B cell (primary cell): ENCODE measurements around the gene SLC8B1. TPM values are rescaled to one million over a fixed set of nuclear protein-coding genes. Genes with fewer than 3 reads are reported as not detected.
A peak's percentile ranks its signal among the peaks of the same experiment; 100 is the strongest.

ENCODE experiments used
- ATAC-seq: fragments of 200-7000 bp; cut with Tn5 transposase; one replicate; pipeline ENCODE4 v1.10.0; 2021; ENCODE audit warnings: low read depth, mild to moderate bottlenecking, moderate number of reproducible peaks, moderate library complexity
- CTCF ChIA-PET: fragments of 350-600 bp; sonication (Branson Sonifier 250); formaldehyde crosslinking; loops from one replicate; lab custom pipeline; 2021; ENCODE audit warnings: antibody characterized with exemption, inconsistent platforms; lab: Charles Lee
- POLR2A ChIA-PET: fragments of 350-600 bp; sonication (Branson Sonifier 250); formaldehyde crosslinking; loops from one replicate; lab custom pipeline; 2021; ENCODE audit warnings: antibody characterized with exemption; lab: Charles Lee
- DNase-seq: peaks from one replicate; pipeline ENCODE4 v3.0.0; 2013
- H2AFZ ChIP-seq: 2 replicates; pipeline ENCODE4 v1.6.1; 2012; ENCODE audit warnings: mild to moderate bottlenecking, low read depth, low read length; ENCODE audit not compliant: insufficient read depth, poor library complexity, severe bottlenecking
- H3K27ac ChIP-seq, 2 donors: 1 replicate in 1 of 2; 2 replicates in 1 of 2; pipeline ENCODE4 v1.5.1; 2012 to 2013; ENCODE audit warnings: low read length in 2 of 2, mild to moderate bottlenecking in 2 of 2, moderate library complexity in 1 of 2
- H3K27me3 ChIP-seq, 4 experiments: fragments of 200-600 bp in 1 of 4; sonication (generic) in 1 of 4; replicated peaks in 1 of 4; 1 replicate in 2 of 4; 2 replicates in 2 of 4; pipeline versions ENCODE4 v1.6.1 to v1.7.0; 2013 to 2016; ENCODE audit warnings: low read length in 3 of 4, mild to moderate bottlenecking in 2 of 4, mixed read lengths in 1 of 4, moderate library complexity in 1 of 4; ENCODE audit not compliant: insufficient read depth in 4 of 4, control insufficient read depth in 3 of 4; ENCODE audit errors: control extremely low read depth in 1 of 4
- H3K36me3 ChIP-seq, 2 experiments: replicated peaks in 1 of 2; 1 replicate in 1 of 2; 2 replicates in 1 of 2; pipeline versions ENCODE4 v1.6.1 to v1.7.1; 2013; ENCODE audit warnings: low read length in 1 of 2; ENCODE audit not compliant: insufficient read depth in 2 of 2, control insufficient read depth in 1 of 2; ENCODE audit errors: control extremely low read depth in 1 of 2, extremely low read depth in 1 of 2
- H3K4me1 ChIP-seq, 2 donors: fragments of 200-600 bp in 1 of 2; sonication (generic) in 1 of 2; 1 replicate in 1 of 2; 2 replicates in 1 of 2; pipeline versions ENCODE4 v1.5.1 to v1.6.1; 2013 to 2017; ENCODE audit warnings: low read length in 2 of 2; ENCODE audit not compliant: control insufficient read depth in 2 of 2, insufficient read depth in 2 of 2
- H3K4me2 ChIP-seq: replicated peaks from 2 replicates; pipeline ENCODE3; 2012; ENCODE audit warnings: mild to moderate bottlenecking, low read depth, low read length; ENCODE audit not compliant: poor library complexity, severe bottlenecking
- H3K4me3 ChIP-seq, 5 experiments: fragments of 200-600 bp in 1 of 5; sonication (generic) in 1 of 5; 1 replicate in 3 of 5; 2 replicates in 2 of 5; pipeline versions ENCODE4 v1.5.1 to v1.7.0; 2011 to 2016; ENCODE audit warnings: low read length in 4 of 5, mild to moderate bottlenecking in 4 of 5, low read depth in 2 of 5, control low read depth in 1 of 5, moderate library complexity in 1 of 5; ENCODE audit not compliant: insufficient read depth in 1 of 5; ENCODE audit errors: control extremely low read depth in 1 of 5, extremely low read depth in 1 of 5
- H3K79me2 ChIP-seq: fragments of 200-600 bp; sonication (generic); one replicate; pipeline ENCODE4 v1.6.0; 2016; ENCODE audit warnings: low read length; ENCODE audit not compliant: control insufficient read depth, insufficient read depth
- H3K9ac ChIP-seq: fragments of 200-600 bp; sonication (generic); 2 replicates; pipeline ENCODE4 v1.6.1; 2017; ENCODE audit warnings: mild to moderate bottlenecking, low read length, moderate library complexity
- H3K9me3 ChIP-seq, 3 donors: one replicate each; pipeline versions ENCODE4 v1.6.1 to v1.7.1; 2013; ENCODE audit warnings: low read length in 2 of 3; ENCODE audit not compliant: control insufficient read depth in 2 of 3, insufficient read depth in 1 of 3; ENCODE audit errors: control extremely low read depth in 1 of 3
- H4K20me1 ChIP-seq: 2 replicates; pipeline ENCODE4 v1.6.0; 2012; ENCODE audit warnings: mild to moderate bottlenecking, low read length; ENCODE audit not compliant: insufficient read depth, control insufficient read depth, poor library complexity, severe bottlenecking
- H3K27ac Mint-ChIP-seq: one replicate; pipeline ENCODE4 v1.8.0; 2021; ENCODE audit warnings: mixed read lengths
- H3K27me3 Mint-ChIP-seq: one replicate; pipeline ENCODE4 v1.8.0; 2021; ENCODE audit warnings: mixed read lengths
- H3K4me1 Mint-ChIP-seq: one replicate; pipeline ENCODE4 v1.8.0; 2021; ENCODE audit warnings: mixed read lengths
- H3K4me3 Mint-ChIP-seq: one replicate; pipeline ENCODE4 v1.8.0; 2021; ENCODE audit warnings: mixed read lengths
- H3K9me3 Mint-ChIP-seq: one replicate; pipeline ENCODE4 v1.8.0; 2022; ENCODE audit warnings: mixed read lengths; ENCODE audit not compliant: insufficient read depth
- EZH2 ChIP-seq: IDR thresholded peaks from 2 replicates; pipeline ENCODE4 v1.6.1; 2012; ENCODE audit warnings: borderline replicate concordance, low read depth, mild to moderate bottlenecking, moderate library complexity, low read length; ENCODE audit not compliant: insufficient read depth, poor library complexity, severe bottlenecking
- WGBS: methylation state at CpG from one replicate; pipeline ENCODE4 v1.1.5; 2013; ENCODE audit warnings: missing lambda C conversion rate; ENCODE audit not compliant: insufficient coverage; 5-methylcytosine and 5-hydroxymethylcytosine counted together
- intact Hi-C: fragments of 100-400 bp; cut with micrococcal nuclease; formaldehyde crosslinking; loops from one replicate; pipeline ENCODE4 v1.10.0; 2022
- polyA plus RNA-seq: library from polyadenylated mRNA; depleted of rRNA; stranded (reverse); fragments of >200 nt; gene quantifications from 2 replicates; pipeline ENCODE4 v1.2.3, GENCODE V29; 2012
- total RNA-seq, 2 donors: library from RNA; stranded (reverse); fragments of 120-200 nt in 1 of 2; gene quantifications; 1 replicate in 1 of 2; 2 replicates in 1 of 2; pipeline versions ENCODE4 v1.2.3 to v1.2.4, GENCODE V29; 2013 to 2022
- TF ChIP-seq, protein P1 (sequence below): fragments of 200-600 bp; IDR thresholded peaks from one replicate; pipeline ENCODE4 v1.8.0; 2022; ENCODE audit warnings: antibody characterized with exemption, mild to moderate bottlenecking

Gene SLC8B1
- total and polyA plus RNA-seq, 2 donors (not counting 1 experiment from before 2014, with no cell fraction given) = 18.7 to 35.6 TPM

DNA sequence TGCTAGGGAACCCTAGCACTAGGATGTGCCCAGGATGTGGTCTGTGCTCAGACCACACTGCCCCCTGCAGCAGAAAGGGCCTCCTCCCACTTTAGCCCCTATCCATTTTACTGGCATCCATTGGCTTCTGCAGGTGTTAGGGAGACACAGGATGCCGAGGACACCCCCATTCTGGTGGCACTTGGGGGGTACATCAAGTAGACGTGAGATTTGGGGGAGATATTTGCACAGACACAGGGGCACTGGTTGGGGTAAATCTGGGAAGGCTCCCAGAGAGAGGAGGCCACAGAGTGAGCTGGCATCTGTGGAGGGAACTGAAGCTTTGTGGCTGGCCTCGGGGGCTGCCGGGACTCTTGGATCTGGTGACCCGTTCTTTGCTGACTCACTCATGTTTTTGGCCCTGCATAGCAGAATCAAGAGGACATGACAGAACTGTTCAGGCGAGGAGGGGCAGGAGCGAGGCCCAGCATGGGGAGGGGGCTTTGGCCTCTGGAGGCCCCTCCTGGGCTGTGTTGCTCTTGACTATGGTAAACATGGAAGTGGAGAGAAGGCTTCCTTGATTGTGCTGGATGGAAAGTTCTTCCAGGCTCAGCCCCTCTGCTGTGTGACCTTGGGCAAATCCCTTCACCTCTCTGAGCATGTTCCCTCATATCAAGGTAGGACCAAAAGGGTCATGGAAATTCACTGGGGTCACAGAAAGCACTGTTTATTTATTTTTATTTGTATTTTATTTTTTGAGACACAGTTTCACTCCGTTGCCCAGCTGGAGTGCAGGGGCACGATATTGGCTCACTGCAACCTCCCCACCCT lies 25.2 kb upstream of the SLC8B1 start:
- Histone ChIP-seq H2AFZ (no peak overlapping the region), H3K79me2 (no peaks in the 10 kb centered on the region), H3K9ac (no peak overlapping the region), H3K4me2 (no peak overlapping the region), H3K27ac (no peak overlapping the region), H3K9me3 (no peaks in the 10 kb centered on the region), H3K36me3 (no peaks in the 10 kb centered on the region), H4K20me1 (no peaks in the 10 kb centered on the region), H3K4me3 (no peak overlapping the region), H3K27me3 (no peaks in the 10 kb centered on the region), H3K4me1 (peaks cover 11 to 18% of the 10 kb centered on the region in 2 donors)
- TF ChIP-seq, protein P1, sequence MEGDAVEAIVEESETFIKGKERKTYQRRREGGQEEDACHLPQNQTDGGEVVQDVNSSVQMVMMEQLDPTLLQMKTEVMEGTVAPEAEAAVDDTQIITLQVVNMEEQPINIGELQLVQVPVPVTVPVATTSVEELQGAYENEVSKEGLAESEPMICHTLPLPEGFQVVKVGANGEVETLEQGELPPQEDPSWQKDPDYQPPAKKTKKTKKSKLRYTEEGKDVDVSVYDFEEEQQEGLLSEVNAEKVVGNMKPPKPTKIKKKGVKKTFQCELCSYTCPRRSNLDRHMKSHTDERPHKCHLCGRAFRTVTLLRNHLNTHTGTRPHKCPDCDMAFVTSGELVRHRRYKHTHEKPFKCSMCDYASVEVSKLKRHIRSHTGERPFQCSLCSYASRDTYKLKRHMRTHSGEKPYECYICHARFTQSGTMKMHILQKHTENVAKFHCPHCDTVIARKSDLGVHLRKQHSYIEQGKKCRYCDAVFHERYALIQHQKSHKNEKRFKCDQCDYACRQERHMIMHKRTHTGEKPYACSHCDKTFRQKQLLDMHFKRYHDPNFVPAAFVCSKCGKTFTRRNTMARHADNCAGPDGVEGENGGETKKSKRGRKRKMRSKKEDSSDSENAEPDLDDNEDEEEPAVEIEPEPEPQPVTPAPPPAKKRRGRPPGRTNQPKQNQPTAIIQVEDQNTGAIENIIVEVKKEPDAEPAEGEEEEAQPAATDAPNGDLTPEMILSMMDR = no peak
- no peak for TF ChIP-seq EZH2
- DNase-seq (peak; percentile 29), ATAC-seq (no peak)
- Mint-ChIP-seq H3K4me3 (peak overlapping the region; percentile 88), H3K4me1 (peaks cover 12% of the 10 kb centered on the region), H3K27me3 (no peaks in the 10 kb centered on the region), H3K9me3 (no peaks in the 10 kb centered on the region), H3K27ac (peak overlapping the region; percentile 88)
- ChIA-PET CTCF (no interaction called here), POLR2A (no interaction called here)
- WGBS = 67% methylated on average over 7 of the region's 9 CpGs
- intact Hi-C loops = loop anchor here (5.0 kb wide), 1 partner anchor 153 kb away; no protein-coding TSS in a partner anchor
